Stimulated activated CD8-positive, alpha-beta memory T cell treated with anti-CD3 and anti-CD28 coated beads, Interleukin-15, amount 100 ng/mL, for 4 hours (primary cell): Measurements from ENCODE around the gene CHRNE.
"Not testable (repeated sequence)": the region's sequence is repeated elsewhere in the genome, so short reads cannot be mapped to it uniquely, and the experiment has no call there.

ENCODE experiments used
- DNase-seq, 2 donors: peaks; one replicate each; pipeline ENCODE4 v3.0.0-alpha.2; 2020; ENCODE audit warnings: low read depth in 2 of 2

CHRNE gene

GRCh38 chr17:4906642-4907041 lies 3.7 kb upstream of the CHRNE start:
- not testable (repeated sequence) for DNase-seq

DNA sequence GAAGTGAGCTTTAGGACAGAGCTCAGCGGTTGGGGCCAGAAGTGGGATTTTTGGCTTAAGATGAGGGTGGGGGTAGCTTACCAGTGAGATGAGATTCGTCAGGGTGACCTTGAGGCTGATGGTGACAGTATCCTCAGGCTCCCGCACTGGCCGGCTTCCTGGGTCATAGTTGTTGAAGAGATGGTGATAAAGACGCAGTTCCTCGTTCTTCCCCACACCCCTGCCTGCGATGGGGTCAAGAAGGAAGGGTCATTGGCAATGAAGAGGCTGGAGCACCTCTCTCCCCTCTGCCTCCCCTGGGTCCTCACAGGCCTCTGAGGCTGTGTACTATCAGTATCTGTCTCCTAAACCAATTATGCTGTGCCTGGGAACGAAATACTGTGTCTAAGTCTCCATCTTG lies 358 bp downstream of the CHRNE start:
- DNase-seq, result no peak

- no peak for DNase-seq
Measured at GRCh38 chr17:4901648-4902344, 1.1 kb downstream of the CHRNE start.

GRCh38 chr17:4901108-4901647 lies 1.7 kb downstream of the CHRNE start:
- no peak for DNase-seq

DNA sequence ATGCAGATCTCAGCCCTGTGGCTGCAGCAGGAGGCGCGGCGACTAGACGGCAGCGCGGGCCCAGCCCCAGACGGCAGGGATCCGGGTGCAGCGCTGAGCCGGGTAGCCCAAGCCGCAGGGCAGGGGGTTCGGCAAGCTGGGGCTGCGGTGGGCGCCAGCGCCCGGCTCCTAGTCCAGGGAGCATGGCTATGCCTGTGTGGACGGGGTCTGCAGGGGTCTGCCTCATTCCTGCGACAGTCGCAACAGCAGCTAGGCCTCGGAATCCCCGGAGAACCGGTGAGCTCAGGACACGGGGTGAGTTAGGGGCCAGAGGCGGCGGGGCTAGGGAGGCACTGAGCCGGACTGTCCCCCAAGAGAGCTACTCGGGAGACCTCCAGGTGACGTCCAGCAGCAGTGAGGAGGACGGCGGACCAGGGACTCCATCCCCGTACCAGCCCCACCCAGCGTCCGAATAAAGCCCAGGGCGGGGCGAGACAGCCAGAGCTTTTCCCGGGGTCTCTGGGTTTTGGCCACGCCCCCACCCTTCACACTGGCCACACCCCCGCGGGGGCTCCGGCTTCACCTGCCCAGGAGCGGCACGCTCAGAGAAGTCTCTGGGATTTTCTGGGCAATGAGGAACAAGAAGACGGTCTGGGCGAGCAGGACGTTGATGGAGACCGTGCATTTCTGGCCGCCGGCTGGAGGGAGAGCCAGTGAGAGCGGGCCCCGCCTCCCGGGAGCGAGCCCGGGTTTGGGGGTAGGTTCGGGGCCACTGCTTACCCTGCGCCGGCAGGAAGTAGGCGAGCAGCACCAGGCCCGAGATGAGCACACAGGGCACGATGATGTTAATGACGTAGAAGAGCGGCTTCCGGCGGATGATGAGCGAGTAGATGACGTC lies 2.4 kb downstream of the CHRNE start:
- DNase-seq, result no peak

GRCh38 chr17:4899341-4900230 lies 3.3 kb downstream of the CHRNE start, which contains the start of gene C17orf107:
C17orf107 (plus strand) TSS chr17:4899536; CDS start chr17:4899763, 227 bp downstream.
- peak; percentile 94 to 97 for DNase-seq

- DNase-seq, result no peak
Measured at GRCh38 chr17:4898927-4899326, 4.0 kb downstream of the CHRNE start.

GRCh38 chr17:4898351-4898750 lies 4.5 kb downstream of the CHRNE start:
- DNase-seq, result no peak

DNA sequence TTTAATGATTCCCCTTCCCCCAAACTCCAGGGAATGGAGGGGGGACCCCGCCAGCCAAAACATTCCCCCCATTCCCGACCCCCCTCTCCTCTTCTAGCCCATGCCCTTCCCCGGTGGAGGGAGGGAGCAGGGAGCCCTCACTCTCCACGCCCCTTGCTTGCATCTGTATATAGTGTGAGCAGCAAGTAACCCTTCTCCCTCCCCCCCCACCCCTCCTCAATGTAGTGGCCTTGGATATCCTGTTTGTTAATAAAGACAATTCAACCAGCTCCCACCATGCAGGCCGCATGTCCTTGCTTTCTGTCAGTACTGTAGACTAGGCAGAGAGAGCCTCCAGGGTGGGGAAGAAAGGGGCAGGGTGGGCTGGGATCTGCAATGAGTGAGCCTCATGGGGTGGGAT lies 5.1 kb downstream of the CHRNE start:
- no peak for DNase-seq

- DNase-seq, result no peak
Measured at GRCh38 chr17:4897198-4897687, 5.7 kb downstream of the CHRNE start.

DNA sequence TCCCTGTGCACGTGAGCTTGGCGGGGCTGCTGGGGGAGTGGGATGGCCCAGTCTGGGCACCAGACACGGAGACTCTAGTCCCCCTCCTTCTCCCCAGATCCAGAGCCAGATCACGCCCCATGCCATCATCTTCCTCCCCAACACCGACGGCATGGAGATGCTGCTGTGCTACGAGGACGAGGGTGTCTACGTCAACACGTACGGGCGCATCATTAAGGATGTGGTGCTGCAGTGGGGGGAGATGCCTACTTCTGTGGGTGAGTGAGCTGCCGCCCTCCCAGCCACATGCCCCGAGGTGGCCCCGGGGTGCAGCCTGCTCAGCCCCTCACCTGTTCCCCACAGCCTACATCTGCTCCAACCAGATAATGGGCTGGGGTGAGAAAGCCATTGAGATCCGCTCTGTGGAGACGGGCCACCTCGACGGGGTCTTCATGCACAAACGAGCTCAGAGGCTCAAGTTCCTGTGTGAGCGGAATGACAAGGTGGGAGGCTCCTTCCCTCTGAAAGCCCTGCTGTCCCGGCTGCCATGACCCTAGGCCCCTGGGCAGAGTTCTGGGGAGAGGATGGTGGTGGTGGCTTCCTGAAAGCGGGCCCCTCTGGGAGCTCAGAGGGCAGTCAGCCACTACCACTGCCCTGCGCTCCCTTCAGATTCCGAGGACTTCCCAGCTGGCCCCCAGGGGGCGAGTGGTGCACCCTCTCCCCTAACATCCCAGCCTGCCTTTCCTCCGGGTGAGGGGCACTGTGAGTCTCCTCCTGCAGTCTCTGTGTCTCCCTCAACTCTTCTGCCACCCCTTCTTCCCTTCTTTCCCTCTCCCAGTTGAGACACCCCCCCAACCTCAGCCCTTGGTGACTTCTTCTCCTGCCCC lies 6.3 kb downstream of the CHRNE start:
- DNase-seq, result no peak

DNA sequence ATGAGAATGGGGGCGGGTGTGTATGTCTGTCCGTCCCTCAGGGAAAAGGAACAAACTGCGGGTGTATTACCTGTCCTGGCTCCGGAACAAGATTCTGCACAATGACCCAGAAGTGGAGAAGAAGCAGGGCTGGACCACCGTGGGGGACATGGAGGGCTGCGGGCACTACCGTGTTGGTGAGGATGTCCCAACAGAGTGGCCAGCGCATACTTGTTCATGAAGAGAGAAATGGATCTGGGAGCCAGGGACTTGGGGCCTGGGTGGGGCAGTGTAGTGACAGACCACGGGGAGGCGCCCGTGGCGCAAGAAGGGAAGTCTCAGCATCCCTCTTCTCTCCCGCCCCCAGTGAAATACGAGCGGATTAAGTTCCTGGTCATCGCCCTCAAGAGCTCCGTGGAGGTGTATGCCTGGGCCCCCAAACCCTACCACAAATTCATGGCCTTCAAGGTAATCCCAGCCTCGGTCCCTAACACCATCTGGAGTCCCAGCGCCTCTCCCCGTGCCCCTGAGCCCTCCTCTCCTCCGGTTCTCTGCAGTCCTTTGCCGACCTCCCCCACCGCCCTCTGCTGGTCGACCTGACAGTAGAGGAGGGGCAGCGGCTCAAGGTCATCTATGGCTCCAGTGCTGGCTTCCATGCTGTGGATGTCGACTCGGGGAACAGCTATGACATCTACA lies 7.1 kb downstream of the CHRNE start:
- no peak for DNase-seq

DNA sequence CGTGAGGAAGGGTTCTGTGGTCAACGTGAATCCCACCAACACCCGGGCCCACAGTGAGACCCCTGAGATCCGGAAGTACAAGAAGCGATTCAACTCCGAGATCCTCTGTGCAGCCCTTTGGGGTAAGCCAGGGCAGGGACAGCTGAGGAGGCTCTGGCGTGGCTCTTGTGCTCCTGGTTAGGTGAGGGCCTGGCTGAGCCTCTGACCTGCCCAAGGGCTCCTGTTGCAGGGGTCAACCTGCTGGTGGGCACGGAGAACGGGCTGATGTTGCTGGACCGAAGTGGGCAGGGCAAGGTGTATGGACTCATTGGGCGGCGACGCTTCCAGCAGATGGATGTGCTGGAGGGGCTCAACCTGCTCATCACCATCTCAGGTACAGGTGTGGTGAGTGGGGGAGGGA lies 7.8 kb downstream of the CHRNE start:
- no peak for DNase-seq

DNA sequence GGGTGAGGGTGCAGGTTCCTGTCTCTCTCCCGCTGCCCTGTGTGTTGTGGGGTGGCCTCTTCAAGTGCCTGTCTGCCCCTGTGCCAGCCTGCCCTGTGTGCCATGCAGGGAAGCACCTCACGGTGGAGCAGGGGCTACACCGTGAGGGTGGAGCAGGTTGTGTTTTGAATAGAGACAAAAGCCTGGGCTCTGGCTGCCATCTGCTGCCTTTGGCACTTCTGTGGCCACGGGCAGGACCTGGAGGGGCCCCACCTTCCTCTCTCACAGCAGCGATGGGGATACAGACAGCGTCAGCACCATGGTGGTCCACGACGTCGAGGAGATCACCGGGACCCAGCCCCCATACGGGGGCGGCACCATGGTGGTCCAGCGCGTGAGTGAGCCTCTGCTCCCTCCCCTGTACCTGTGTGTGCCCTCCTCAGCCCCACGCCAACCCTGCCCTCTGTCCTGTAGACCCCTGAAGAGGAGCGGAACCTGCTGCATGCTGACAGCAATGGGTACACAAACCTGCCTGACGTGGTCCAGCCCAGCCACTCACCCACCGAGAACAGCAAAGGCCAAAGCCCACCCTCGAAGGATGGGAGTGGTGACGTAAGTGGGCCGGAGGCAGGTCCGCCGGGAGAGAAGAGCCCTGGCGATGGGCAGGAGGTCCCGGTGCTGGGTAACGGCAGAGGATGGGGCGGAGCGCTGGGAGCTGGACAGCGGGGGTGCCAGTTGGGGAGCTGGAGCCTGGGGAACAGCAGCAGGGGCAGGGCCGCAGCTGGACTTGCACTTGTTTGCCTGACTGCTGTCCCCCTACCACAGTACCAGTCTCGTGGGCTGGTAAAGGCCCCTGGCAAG lies 9.0 kb downstream of the CHRNE start:
- no peak for DNase-seq

DNA sequence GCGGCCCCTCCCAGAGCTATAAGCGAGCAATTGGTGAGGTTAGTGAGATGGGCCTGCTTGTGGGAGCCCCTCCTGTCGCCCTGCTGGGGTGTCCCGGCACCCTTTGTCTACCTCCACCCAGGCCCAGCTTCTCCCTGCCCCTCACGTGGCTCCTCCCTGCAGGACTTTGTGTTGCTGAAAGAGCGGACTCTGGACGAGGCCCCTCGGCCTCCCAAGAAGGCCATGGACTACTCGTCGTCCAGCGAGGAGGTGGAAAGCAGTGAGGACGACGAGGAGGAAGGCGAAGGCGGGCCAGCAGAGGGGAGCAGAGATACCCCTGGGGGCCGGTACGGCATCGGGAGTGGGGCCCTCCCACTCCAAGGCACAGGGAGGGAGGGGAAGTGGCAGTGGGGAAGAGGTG lies 9.6 kb downstream of the CHRNE start:
- no peak for DNase-seq

DNA sequence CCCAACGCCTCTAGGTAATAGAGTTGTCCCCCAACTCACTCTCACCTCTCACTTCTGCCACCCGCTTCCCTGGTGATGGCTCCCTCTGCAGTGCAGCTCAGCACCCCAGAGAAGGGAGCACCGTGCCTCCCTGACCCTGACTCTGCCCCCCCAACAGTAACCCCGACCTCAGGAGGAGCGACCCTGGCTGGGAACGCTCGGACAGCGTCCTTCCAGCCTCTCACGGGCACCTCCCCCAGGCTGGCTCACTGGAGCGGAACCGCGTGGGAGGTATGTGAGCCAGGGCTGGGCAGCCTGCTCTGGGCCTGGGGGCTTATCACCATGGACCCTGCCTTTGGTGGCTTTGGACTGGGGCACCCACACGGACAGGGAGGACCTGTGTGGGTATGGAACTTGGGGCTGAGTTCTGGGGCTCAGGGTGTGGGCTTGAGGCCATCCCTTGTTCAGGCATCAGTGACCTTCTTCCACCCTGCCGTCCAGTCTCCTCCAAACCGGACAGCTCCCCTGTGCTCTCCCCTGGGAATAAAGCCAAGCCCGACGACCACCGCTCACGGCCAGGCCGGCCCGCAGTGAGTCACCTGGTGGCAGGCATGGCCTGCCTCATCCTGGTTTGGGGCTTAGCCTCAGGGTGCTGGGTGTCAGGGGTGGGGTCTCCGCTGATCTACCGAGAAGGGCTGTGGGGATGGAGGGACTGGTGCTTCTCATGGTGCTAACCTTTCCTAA lies 10.2 kb downstream of the CHRNE start:
- DNase-seq, result no peak

GRCh38 chr17:4891411-4892410 lies 11.2 kb downstream of the CHRNE start:
- no peak for DNase-seq
